Measurements from ENCODE around the gene RYR2. TPM values are rescaled to one million over a fixed set of nuclear protein-coding genes. Genes with fewer than 3 reads are reported as not detected.

Gene RYR2
- total RNA-seq, 4 donors from 2014 or later: 0.53 to 1.2 (median 0.57) TPM

DNA sequence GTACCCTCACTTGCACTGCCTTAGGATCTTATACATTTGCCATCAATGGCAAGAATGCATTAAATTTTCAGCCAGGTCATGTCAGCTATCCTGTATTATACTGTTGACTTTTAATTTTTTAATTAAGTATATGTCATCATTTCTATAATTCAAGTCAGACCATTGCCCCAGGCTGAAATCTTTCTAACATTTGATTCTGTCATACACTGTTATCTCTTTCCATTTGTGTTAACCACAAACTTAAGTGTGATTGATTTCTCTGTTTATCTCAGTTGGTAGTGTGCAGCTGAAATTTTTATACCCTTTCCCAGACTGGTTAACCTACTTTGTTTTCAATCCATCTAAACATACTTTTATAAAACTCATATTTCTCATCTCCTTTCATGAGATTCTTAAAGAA is 695.5 kb downstream of the RYR2 start:
- Histone ChIP-seq H3K4me1 (no peaks in the 10 kb centered on the region), H3K27me3 (no peaks in the 10 kb centered on the region), H3K36me3 (no peaks in the 10 kb centered on the region), H3K27ac (no peak overlapping the region), H3K4me3 (no peak overlapping the region), H3K9me3 (no peaks in the 10 kb centered on the region)
- DNase-seq (ENCODE audit: low spot score in 2 of 2): no peak
- TF ChIP-seq POLR2AphosphoS5 (IDR thresholded peaks at IDR 0.05): no peak
- no peak for TF ChIP-seq EP300 (IDR thresholded peaks at IDR 0.05)
- TF ChIP-seq POLR2A (IDR thresholded peaks at IDR 0.05): no peak
- TF ChIP-seq, protein P1, sequence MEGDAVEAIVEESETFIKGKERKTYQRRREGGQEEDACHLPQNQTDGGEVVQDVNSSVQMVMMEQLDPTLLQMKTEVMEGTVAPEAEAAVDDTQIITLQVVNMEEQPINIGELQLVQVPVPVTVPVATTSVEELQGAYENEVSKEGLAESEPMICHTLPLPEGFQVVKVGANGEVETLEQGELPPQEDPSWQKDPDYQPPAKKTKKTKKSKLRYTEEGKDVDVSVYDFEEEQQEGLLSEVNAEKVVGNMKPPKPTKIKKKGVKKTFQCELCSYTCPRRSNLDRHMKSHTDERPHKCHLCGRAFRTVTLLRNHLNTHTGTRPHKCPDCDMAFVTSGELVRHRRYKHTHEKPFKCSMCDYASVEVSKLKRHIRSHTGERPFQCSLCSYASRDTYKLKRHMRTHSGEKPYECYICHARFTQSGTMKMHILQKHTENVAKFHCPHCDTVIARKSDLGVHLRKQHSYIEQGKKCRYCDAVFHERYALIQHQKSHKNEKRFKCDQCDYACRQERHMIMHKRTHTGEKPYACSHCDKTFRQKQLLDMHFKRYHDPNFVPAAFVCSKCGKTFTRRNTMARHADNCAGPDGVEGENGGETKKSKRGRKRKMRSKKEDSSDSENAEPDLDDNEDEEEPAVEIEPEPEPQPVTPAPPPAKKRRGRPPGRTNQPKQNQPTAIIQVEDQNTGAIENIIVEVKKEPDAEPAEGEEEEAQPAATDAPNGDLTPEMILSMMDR (IDR thresholded peaks at IDR 0.05): no peak

DNA sequence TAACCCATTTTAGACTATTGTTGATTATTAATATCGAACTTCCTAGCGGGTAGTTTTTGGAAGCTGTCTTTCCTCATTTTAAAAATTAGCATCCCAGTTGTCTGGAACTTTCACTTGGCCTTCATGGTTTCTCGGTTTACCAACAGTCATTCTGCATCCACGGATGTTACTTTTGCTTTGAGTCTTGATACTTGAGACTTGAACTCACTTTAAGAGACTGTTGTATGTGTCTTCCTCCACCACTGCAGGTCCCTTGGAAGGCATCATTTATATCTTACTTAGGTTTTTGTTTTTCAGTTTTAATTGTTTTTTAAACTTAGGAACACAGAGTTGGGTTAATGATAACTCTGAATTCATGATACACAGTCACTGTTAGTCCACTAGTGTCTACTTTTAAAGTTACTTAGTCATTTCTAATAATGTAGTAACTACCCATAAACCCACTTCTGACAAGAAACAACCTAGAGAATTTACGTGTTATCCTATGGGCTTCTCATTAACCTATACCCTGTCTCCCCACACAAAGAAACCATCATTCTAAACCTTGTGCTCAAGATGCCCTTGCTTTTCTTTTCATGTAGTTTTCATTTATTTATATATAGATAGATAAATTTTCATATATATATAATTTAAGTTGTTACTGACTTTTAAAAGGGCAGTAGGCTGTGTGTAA is 696.1 kb downstream of the RYR2 start:
- H3K27me3 ChIP-seq: no peaks in the 10 kb centered on the region
- TF ChIP-seq POLR2AphosphoS5 (IDR thresholded peaks at IDR 0.05) (no peak), EP300 (IDR thresholded peaks at IDR 0.05) (no peak), POLR2A (IDR thresholded peaks at IDR 0.05) (no peak)
- TF ChIP-seq, protein P1 (IDR thresholded peaks at IDR 0.05): no peak

DNA sequence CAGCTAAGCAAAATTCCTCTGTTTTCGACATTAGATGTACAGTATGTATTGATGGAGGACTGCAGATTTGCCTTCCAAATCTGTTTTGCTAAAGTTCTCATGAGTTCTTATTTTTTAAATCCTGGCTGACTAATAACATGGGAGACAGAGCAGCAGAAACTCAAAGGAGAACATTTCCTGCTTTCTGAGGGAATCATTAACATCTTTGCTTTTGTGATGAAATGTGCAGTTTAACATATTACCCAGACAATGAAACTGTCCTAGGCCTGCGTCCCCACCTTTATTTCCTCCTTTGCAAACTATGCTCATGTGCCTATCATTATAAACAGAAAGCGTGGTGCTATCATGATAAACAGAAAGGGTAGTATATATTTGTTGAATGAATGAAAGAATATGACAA is 698.9 kb downstream of the RYR2 start:
- WGBS: 86% methylated on average over 3 of the region's 3 CpGs

More for the DNA sequence above, 696.1 kb downstream of the RYR2 start:
- WGBS: 78% methylated on average over 5 of the region's 5 CpGs
- no peaks in the 10 kb centered on the region for H3K4me1 ChIP-seq
- H3K9me3 ChIP-seq: no peaks in the 10 kb centered on the region
- H3K4me3 ChIP-seq: no peak overlapping the region
- no peaks in the 10 kb centered on the region for H3K36me3 ChIP-seq
- no peak overlapping the region for H3K27ac ChIP-seq
- DNase-seq (ENCODE audit: low spot score in 2 of 2): no peak

DNA sequence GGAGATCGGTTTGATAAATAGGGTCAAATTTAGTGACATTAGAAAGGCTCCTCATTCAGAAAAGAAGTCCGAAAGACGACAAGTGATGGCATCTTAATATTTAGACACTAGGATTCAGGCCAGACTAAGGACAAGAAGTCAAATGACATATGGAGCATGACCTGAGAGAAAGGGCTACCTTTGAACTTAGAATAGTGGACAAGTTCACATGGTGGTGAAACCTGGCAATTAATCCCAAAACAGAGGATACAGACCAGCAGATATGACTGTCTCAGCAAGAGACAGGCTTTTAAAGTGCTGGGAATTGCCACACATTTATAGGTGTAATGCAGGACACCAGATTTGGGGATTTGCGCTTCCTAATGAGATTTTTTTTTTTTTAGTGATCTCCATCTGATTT is 703.6 kb downstream of the RYR2 start:
- no peaks in the 10 kb centered on the region for H3K9me3 ChIP-seq
- 88% methylated on average over 4 of the region's 4 CpGs for WGBS
- no peak for TF ChIP-seq POLR2AphosphoS5 (IDR thresholded peaks at IDR 0.05)
- no peak for DNase-seq (ENCODE audit: low spot score in 2 of 2)
- H3K36me3 ChIP-seq: no peaks in the 10 kb centered on the region
- no peak overlapping the region for H3K27ac ChIP-seq
- H3K4me1 ChIP-seq: no peaks in the 10 kb centered on the region
- H3K4me3 ChIP-seq: no peak overlapping the region
- no peaks in the 10 kb centered on the region for H3K27me3 ChIP-seq

More for the DNA sequence above, 698.9 kb downstream of the RYR2 start:
- H3K36me3 ChIP-seq: no peaks in the 10 kb centered on the region
- H3K4me3 ChIP-seq: no peak overlapping the region
- H3K27ac ChIP-seq: no peak overlapping the region
- no peak for DNase-seq (ENCODE audit: low spot score in 2 of 2)
- H3K4me1 ChIP-seq: no peaks in the 10 kb centered on the region
- no peaks in the 10 kb centered on the region for H3K27me3 ChIP-seq
- TF ChIP-seq, protein P1 (IDR thresholded peaks at IDR 0.05): no peak
- TF ChIP-seq POLR2AphosphoS5 (IDR thresholded peaks at IDR 0.05) (no peak), EP300 (IDR thresholded peaks at IDR 0.05) (no peak), POLR2A (IDR thresholded peaks at IDR 0.05) (no peak)
- no peaks in the 10 kb centered on the region for H3K9me3 ChIP-seq

DNA sequence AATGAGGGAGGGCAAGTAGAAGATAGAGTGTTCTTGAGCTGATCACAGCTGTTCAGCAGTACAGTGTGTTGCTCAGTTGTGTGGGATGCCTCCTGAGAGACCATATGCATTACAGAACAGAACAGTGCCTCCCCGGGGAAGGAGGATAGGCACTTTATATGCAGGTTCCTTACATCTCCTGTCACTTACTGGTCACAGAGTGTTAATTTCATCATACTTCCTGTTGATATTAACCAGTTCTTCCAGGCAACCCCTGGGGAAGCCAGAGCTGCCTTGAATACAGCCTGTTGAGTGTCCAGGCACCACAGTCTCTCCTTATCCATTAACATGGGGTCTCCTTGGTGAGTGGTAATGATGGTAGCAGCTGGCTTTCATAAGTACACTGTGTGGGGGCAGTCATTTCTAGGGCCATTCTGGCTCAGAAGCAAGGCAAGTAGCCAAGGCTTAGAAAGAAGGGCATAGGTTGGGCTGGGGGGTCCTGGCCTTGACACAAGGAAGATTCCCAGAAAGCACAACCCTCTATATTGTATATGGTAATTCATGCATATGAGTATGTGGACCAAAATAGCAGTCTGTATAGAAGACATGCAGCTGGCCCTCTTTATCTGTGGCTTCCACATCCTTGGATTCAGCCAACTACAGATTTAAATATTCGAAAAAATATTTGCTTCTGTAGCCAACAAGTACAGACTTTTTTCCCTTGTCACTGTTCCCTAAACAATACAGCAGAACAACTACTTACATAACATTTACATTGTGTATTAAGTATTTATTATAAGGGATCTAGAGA is 706.4 kb downstream of the RYR2 start:
- Histone ChIP-seq H3K4me3 (no peak overlapping the region), H3K27ac (no peak overlapping the region), H3K4me1 (no peaks in the 10 kb centered on the region), H3K36me3 (no peaks in the 10 kb centered on the region), H3K9me3 (no peaks in the 10 kb centered on the region), H3K27me3 (no peaks in the 10 kb centered on the region)
- TF ChIP-seq, protein P1 (IDR thresholded peaks at IDR 0.05): no peak
- TF ChIP-seq EP300 (IDR thresholded peaks at IDR 0.05): no peak
- TF ChIP-seq POLR2AphosphoS5 (IDR thresholded peaks at IDR 0.05): no peak
- no peak for TF ChIP-seq POLR2A (IDR thresholded peaks at IDR 0.05)
- DNase-seq (ENCODE audit: low spot score in 2 of 2): no peak
- WGBS: 57% methylated on average over 2 of the region's 2 CpGs

Data from suprapubic skin (tissue), 4 donors.